Stimulated activated CD8-positive, alpha-beta memory T cell treated with anti-CD3 and anti-CD28 coated beads, Interleukin-7, amount 100 ng/mL, for 1 hour (primary cell): ENCODE data around the gene MAP3K20.

Source experiments
- DNase-seq, 2 donors: peaks; one replicate each; pipeline ENCODE4 v3.0.0-alpha.2; 2020; ENCODE audit warnings: low read depth in 2 of 2

MAP3K20 gene

DNA sequence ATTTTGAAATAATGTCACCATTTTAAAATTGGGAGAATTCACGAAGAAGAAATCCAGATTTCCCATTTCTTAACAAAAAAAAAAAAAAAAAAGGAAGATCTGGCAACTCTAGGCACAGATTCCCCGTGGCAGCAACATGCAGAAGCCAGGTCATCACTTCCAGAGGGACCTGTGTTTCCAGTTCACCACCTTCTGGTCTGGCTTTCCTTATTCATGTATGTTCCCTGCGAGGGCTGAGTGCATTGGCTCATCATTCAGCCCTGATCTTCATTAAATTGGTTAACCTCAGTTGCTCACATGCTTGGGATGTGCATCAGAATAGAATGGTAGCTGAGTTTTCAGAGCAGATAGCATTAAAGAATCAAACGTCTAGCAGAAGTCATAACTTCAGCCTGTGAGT lies 25.0 kb upstream of the MAP3K20 start:
- DNase-seq, result no peak

DNA sequence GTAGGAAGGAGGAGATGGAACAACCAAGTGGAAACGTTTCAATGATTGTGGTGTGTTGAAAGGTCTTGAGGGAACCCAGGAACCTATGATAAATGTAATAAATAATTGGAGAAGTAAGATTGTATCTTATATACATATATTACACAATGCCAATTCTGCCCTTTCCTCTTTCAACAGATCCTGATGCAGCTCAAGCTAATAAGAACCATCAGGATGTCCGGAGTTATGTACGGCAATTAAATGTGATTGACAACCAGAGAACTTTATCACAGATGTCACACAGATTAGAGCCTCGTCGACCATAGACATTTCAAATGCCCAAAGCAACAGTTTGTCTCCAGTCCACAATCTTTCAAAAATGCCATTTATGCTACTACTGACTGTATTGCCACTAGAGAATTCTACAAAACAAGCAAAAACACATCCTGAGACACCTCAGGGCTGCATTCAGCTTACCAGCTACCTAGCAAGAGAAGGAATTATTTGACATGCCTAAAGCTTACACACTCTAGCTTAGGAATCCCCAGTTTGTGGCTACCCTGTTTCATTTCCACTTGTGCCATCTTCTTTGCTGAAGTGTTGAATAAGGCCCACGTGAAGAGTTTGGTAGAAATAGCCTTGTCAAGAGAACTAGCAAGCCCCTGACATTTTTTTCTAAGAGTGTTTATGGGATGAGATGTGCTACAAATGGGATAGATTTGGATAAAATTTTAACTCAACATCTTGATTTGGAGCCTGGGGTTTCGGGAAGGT lies 24.0 kb upstream of the MAP3K20 start:
- no peak for DNase-seq

DNA sequence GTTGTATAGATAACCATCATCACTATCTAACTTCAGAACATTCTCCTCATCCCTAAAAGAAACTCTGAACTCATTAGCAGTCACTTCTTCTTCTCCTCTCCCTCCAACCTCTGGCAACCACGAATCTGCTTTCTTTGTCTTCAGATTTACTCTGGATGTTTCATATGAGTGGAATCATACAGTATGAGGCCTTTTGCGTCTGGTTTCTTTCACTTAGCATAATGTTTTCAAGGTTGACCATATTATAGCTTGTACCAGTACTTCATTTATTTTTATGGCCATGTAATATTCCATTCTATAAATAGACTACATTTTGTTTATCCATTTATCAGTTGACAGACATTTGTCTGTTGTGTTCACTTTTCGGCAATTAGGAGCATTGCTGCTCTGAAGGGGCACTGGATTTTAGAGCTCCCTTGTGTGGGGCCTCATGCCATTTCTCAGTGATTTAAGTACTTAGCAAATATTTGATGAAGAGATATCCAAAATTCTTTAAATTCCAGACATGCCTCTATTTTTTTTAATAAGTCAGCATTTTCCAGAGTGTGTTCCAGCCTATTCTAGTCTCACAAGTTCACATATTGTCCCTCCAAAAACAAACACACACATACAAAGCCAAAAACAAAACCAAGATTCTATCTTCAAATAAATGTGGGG lies 22.5 kb upstream of the MAP3K20 start:
- no peak for DNase-seq

DNA sequence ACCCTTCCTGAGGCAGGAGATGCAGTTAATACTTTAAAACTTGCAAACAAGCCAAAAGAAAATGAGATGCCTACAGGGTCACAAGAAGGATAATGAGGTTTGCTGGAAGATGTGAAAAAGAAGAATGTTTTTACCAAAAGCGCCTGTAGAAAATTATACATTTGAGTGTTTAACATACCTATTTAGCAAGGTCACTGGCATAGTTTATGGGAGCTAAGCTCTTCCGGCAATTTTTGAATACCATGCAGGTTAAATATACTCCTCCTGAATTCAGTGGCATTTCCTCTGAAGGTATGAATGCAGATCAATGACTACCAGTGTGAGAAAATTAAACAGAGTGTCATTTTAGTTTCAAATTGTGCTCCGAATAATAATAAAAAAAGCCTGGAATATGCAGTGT lies 21.2 kb upstream of the MAP3K20 start:
- DNase-seq, result no peak

DNA sequence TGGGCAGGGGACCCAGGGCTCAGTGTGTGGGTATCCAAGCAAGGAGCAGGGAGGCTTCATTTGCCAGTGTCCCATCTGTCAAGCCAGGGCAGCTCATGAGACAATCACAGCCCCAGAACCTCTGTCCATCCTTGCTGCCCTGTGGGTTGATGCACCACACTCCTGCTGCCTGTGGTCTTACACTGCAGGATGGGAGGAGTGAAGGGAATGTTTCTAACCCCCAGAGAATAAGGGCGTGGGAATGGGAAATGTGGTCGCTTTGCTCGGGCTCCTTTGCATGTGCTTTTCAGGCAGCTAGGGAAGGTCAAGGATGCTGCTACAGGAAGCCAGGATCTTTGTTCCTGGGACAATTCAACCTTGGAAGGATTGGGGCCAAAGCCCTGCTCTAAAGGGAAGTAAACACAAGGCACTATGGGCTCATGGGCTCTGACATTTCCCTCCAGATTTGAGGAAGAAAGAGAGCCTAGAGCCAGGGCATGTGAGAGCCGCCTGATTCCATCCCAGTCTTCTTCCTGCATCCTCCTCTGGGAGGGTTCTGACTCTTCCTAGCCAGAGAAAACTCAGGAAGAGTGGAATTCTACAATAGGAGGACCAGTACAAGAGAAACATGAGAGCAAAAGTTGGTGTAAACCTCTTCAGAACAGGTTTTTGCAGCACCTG lies 18.8 kb upstream of the MAP3K20 start:
- no peak for DNase-seq

DNA sequence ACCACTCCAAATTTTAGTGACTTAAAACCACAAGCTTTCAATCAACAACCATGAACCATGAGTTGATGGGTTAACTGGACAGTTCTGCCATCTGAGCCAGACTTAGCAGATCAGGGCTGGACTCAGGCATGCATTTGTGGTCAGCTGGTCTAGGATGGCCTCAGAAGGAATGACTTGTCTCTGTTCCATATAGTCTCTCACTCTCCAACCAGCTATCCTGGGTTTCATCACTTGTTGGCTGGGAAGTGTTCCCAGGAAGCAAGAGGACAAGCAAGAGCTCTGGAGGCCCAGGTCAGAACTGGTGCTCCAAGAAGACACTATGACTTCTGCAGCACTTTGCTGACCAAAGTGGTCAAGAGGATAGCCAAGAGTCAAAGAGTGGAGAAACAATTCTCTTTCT lies 17.5 kb upstream of the MAP3K20 start:
- DNase-seq, result no peak

DNA sequence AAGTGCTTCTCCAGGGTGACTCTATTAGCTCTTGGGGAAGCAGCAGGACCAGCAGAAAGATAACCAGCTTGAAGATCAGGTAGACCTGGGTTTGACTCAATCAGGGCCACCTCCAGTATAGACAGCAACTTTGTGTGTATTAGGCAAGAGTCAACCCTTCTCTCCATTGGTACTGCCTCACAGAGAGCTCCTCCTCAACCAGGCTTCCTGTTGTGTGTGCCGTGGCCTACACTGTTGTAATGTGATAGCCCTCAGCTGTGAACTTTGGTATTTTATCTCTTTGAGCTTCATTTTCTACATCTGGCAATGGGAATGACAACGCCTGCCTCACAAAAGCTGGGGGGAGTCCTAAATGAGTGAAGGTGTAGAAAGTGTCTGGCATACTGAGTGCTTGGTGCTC lies 17.0 kb upstream of the MAP3K20 start:
- no peak for DNase-seq

DNA sequence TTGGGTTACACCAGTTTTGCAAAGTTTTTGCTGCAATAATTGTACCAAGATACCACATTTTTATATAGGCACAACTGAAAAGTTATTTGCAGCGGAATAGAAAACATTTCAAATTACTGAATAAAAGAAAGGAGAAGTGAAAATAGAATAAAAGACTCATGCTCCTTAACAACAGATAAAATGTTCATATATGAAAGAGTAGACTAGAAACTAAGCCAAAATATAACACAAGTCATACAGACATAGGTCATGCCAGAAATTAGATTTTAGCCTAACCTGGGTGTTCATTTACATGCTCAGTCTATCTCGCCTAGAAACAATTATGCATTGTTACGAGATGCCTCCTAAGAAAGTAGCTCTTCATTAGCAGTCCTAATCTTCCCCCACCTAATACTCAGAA lies 16.4 kb upstream of the MAP3K20 start:
- DNase-seq, result no peak

DNA sequence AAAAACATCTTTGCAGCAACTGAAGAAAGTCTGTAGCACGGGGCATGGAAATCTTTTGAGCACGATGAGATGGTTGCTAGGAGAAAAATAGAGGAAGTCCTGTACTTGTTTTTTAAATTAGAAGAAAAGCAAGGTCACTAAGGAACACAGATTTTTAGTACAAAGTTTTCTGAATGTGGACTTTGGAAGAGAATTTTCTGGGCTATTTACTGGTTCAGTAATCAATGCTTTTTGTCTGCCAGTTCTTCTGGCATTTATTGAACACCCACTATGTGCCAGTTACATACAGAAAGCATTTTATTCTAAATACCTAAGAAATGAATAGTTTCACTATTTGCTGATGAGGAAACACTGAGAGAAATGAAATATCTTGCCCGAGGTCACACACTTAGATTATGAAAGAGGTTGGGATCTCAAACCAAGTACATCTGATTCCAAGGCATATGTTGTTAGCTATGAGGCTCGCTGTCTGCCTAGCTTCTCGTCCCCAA lies 15.6 kb upstream of the MAP3K20 start:
- no peak for DNase-seq

DNA sequence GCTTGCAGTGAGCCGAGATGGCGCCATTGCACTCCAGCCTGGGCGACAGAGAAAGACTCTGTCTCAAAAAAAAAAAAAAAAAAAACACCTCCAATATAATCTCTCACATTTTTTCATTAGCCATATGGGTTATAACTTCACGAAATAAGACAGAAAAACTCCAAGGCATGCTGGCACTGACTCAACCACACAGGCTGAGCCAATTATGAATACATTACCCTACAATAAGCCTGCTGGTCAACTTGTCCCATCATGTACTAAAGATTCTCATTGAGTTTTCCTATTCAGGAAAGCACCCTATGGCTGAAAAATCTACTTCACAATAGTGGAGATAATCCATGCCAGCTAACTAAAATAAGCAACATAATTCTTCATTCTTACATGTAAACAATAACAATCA lies 12.8 kb upstream of the MAP3K20 start:
- no peak for DNase-seq

DNA sequence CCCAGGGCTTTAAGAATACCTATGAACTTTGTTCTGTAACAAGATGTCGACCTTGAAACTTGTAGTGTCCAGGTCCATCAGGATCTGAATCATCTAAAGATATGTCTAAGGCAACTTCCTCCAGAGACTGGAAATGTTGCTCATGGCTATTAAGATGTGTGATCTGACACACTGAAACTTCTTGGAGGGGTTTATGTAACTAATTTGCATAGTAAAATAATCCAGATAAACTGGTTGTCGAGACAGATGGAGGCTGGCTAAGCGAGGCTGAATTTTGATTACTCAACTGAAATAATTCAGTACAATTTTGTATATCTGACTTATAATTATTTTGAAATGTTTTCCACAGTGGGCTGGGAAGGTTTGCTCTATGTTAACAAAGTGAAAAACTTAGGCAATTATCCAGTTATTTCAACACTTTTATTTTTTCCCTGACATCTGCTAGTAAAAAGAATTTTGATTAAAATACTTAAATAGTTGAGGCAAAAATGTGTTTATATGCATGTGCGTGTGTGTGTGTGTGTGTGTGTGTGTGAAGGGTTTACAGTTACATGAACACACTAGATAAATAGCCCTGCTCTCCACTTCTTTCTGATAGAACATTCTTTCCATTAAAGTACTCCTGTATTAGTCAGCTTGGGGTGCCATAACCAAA lies 11.4 kb upstream of the MAP3K20 start:
- DNase-seq, result no peak

DNA sequence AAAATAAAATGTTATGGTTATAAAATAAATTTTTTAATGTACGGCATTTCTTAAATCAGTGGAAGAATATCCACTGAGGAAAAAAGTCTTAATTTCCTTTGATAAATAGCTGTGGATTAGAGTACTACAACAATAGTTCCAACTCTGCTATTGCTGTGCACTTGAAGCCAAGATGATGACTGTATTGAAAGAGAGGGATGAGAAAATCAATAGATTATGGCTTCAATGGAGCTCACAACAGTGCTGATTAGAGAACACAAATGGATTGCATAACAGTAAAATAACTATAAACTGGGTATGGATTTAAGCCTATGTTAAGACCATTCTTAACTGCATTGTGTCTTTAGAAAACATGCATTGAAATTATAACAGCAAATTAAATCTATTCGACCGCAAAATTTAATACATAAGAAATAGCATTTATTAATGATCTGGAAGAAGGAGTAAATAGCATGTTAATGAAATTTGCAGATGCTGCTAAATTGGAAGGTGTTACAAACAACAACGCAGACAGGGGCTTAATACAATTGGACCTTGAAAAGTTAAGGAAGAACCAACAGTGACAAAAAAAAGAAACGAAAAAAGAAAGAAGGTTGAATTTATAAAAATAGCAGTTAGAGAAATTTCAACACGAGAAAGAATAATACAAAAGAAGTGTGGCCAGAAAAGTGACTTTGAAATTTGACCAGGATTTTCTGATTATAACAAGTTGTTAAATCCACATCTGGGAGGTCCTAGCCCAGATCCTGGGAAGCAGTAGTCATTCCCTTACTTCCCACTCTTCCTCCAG lies 8.6 kb upstream of the MAP3K20 start:
- no peak for DNase-seq

DNA sequence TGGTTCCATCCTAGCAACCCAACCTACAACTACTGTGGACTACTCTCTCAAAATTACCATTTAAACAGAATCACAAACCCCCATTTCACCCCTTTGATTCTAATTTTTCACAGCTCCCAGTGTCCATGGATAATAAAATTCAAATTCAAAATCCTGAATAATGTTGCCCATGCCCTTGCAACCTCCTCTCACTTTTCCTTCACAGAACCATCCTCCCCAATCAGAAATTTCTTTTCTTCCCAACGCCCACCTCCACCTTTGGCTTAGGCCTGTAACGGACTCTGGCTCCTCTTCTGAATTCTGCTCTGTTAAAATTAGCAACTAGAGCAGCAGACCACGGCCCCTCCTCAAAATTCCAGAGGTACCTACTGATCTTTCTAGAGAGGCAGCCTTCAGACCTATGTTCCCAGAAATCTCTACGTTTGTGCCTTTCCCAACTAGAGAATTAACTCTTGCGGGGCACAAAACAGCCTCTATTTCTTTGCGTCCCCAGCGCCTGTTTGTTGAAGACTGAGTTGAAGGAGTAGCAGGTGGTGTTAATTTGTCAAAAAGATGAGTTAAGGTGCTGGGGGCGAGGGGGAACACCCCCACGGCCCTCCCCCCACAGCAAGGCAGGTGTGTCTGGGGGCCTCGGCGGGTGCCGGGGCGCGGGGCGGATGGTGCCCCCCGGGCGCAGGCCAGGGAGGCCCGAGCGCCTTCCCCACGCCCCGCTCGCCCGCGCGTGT lies 428 bp upstream of the MAP3K20 start:
- no peak for DNase-seq

DNA sequence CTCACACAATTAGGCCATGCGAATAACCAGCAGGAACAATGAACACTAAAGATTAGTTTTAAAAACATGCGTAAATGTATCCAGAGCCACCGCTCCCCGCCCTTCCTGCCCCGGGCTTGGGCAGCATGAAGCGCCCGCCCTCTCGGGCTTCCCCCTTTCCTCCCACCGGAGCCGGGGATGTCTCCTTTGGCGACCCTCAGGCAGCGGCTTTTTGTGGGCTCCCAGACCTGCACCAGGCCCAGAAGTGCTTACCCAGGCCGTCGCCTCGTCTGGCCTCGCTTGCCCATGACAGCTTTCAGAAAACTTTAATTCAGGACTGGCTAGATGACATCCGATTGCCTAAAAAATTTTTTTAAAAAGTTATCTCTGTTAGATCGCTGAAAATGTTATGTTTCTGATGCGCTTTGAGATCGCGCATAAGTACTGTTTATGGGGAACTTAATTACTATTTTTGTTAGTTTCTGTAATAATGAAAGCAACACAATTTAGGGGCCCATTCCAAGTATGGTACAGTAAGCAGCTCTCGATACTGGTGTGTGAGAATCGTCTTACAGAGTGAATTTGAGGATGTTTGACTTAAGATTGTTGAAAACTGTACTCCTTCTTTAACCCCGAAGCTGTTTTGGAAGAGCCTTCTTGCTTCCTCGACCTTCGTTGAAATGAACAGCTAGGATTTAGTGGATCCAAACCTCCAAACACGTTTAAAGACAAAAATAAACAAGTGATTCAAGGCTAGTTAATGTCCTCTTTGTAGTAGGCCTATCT lies 1.1 kb downstream of the MAP3K20 start:
- DNase-seq, result no peak

DNA sequence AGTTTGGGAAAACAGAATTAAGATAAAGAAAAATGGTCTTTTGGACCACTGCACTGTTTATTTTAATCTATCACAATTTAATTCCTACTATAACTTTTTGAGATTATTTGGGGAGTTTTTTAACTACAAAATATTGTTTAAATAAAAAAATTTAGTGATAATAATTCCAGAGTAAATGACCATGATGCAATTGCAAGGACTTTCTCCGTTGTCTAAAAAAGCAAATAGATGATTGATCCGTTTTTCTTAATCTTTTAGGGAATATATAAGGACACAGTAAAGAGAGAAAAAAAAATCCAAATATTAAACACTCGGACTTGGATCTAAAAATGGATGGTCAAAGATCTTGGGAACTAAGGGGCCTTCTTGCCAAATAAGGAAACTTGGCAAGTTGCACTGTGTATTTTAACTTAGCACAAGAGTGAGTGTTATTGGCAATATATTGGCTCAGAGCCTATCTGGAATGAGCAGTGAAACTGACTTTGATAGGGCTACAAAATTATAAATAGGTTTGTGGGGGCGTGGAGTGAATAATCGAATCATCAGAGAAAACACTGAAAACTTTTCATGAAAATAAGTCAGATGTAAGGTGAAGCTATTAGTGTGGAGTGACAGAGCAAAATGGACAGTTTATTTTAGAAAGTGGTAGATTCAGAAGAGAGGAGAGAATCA lies 2.0 kb downstream of the MAP3K20 start:
- DNase-seq, result no peak

DNA sequence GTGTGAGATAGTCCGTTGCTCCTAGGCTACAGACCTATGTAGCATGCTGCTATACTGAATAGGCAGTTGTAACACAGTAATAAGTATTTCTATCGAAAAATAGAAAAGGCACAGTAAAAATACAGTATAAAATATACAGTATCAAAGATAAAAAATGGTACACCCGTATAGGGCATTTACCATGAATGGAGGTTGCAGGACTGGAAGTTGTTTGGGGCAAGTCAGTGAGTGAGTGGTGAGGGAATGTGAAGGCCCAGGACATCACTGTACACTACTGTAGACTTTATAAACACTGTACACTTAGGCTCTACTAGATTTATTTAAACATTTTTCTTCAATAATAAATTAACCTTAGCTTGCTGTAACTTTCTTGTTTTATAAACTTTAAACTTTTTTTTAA lies 3.5 kb downstream of the MAP3K20 start:
- no peak for DNase-seq

DNA sequence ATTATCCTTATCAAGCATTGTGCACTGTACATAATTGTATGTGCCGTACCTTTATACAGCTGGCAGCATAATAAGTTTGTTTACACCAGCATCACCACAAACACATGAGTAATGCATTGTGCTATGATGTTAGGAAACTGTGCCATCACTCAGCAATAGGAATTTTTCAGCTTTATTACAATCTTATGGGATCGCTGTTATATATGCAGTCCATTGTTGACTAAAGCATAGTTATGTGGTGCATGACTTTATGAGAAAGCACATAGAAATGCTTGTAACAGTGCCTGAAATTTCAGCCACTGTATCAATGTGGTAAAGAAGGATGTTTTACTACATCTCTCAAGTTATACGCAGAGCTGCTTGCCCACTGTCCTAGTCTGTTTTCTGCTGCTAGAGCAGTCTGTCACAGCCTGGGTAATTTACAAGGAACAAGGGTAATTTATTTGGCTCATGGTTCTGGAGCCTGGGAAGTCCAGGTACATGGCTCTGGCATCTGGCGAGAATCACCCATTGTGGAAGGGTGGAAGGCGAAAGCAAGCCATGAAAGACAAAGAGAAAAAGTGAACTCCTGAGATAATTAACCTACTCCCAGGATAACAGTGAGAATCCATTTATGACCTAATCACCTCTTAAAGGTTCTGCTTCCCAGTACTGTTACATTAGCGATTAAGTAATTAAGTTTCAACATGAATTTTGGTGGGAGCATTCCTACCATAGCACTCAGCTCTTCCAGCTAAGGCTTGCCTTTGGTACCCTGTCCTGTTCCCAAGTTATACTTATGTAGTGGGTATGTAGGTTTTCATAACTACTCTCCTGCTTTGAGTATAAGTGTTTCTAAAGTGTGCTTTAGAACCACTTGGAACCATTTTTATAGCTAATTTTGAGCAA lies 4.6 kb downstream of the MAP3K20 start:
- DNase-seq, result no peak

DNA sequence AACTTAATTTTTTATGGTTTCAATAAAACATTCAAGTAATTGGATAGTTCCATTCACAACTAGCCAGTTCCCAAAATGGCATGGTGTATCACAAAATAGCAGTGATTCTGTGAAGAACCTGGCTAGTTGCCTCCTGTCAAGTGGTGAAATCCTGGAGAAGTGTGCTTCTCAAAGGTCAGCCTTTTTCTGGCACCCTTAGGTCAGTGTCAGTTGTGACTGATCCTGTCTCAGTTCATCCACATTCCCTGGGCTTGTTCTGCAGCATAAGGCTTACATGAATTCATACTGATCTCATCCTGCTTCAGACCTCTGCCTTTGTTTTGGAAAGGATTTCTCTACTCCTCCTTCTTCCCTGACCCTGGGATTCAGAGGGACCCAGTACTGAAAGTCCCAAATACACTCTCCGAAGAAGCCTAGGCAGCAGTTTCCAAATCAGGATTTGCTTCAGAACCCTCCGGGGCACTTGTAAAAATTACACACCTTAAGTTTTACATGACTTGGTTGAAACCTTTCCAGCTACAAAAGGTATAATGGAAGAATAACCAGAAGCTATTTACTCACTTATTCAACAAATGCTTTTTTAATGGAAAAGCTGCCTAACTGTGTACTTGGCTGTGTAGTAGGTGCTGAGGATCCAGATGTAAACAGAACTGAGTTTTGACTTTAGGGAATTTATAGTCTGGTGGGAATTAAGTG lies 11.0 kb downstream of the MAP3K20 start:
- no peak for DNase-seq
